GM19035 (cell line): Measurements from ENCODE around the gene MVP.
"Not testable (repeated sequence)": the region's sequence is repeated elsewhere in the genome, so short reads cannot be mapped to it uniquely, and the experiment has no call there.

Experiments used
- ATAC-seq: cut with Tn5 transposase; IDR thresholded peaks from one replicate; pipeline ENCODE4 v1.9.1; 2021; ENCODE audit not compliant: unreplicated experiment

MVP gene

DNA sequence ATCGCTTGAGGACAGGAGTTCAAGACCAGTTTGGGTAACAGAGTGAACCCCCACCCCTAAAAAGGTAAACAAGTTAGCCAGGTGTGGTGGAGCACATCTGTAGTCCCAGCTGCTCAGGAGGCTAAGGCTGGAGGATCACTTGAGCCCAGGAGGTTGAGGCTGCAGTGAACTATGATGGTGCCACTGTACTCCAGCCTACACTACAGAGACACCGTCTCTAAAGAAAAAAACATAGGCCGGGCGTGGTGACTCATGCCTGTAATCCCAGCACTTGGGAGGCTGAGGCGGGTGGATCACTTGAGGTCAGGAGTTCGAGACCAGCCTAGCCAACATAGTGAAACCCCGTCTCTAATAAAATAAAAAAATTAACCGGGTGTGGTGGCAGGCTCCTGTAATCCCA is 48.8 kb downstream of the MVP start:
- ATAC-seq, result not testable (repeated sequence)

DNA sequence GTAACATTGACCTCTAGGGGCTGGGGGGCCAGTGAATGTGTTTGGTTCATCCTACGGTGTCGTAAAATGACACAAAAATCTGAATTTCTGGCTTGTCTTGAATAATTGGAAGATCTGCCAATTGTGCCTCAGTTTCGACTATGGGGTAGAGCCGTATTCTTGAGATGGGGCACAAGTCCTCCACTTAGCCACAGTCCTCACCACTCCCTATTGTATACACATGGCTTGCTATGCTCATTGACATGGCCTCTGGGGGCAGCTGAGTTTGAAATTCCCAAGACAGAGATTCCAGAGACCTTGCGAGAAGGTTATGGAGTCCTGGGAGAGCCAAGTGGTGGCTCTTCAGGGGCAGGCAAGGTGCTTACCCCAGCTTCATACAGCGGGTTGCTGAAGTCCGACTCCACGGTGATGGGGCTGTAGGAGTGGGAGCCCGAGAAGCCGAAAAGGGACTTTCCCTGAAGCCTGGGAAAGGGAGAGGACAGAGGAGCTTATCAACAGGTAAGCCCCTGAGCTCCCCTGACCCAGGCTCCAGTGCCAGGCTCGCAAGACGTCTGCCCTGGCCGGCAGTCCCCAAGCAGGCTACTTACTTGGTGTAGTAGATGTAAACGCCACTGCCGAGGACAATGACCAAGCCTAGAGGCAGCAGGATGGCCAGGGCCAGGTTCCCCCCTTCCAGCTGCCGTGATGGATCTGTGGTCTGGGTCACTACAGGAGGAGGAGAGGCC is 51.7 kb downstream of the MVP start:
- no peak for ATAC-seq

DNA sequence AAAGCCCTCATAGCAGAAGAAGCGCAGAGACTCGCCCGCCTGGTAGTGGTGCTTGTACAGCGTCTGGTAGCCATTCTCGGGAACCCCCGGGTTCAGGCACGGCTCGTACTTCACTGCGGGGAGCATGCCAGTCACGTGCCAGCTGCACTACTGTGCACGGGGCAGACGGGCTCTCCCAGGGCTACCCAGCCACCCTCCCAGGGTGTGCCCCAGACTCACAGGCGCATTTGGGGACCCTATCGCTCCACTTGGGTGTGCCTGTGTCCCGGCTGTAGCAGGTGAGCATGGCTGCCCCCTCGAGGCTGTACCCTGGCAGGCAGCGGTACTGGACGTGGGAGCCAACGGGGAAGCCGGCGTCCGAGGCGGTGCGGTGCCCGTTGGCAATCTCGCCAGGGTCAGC is 53.1 kb downstream of the MVP start:
- ATAC-seq, result no peak

DNA sequence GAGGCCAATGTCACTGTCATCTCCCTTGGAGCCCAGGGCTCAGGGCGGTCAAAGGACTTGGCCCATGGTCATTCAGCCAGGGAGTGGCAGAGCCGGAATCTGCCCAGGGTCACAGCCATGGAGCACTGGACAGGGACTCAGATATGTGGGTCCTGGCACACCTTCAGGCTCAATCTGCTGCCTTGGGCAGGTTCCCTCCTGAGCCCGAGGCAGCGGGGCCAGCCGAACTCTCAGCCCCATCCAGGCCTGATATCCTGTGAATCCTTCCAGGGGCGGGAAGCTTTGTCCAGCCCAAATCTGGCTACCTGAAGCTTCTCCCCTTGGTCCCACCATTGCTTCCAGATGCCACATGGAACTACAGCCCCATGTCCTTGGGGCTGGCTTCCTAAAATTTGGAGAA is 54.9 kb downstream of the MVP start:
- no peak for ATAC-seq

DNA sequence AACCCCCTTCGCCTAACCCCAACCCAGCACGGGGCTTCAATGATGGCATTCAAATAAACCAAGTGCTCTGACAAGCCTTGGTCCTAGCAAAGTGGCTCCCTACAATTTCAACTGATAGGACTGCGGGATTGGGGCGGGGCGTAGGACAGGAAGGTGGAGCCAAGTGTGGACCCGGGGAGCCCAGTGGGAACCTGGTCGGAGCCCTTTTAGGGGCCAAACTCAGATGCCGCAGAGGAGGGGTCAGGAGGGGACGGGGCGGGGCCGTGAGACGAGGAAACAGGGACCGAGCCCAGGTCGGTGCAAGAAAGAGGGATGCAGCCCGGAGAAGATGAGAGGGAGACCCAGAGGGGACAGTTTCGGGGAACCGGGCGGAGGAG is 55.9 kb downstream of the MVP start:
- no peak for ATAC-seq

DNA sequence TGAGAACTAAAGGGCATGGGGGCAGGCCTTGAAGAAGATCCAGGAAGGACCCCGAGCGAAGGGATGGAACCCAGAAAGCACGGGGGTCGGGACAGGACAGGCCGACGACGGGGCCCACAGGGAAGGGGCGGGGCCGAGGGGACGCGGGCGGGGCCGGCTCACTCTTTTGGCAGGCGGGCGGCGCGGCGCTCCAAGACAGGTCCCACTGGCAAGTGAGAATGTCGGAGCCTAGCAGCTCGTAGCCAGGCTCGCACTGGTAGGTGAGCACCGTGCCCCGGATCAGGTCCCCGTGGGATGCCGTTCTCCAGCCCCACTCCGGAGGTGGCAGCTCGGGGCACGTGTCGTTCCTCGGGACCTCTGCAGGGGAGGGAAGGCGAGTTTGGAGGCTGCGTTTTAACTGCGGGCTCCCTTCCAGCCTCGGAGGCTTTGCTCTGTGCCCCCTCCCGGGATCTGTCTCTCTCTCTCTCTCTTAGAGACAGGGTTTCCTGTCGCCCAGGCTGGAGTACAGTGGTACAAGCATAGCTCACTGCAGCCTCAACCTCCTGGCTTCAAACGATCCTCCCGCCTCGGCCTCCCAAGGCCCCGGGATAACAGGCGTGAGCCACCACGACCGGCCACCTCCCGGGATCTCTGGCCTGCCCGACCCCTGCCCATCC is 56.5 kb downstream of the MVP start:
- no peak for ATAC-seq

DNA sequence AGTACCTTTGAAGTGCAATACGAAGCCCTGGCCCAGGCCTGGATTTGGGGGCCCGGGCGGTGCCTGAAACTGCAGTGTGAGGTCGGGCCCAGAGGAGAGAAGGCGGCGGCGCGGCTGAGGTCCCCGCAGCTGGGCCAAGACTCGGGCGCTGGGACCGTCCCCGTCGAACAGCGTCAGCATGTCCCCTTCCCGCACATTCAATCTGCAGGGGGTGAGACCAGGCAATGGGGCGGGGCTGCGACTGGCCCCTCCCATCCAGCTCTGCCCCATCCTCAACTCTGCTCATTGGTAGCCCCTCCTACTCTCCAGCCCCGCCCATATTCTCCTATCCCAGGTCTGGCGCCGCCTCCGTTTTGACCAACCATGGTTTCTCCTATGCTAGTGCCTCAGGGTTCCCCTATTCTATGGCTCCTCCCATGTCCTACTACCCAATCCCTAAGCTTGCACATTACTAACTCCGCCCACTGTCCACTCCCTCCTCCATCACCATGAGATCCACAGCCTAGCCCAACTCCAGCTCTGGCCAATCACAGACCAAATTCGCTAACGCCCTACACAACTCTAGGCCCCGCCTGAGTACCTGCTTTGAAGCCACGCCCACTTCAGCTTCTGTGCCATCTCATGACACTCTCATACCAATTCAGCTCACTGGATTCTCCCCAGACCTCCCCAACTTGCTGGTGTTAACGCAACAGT is 57.2 kb downstream of the MVP start:
- ATAC-seq, result no peak

DNA sequence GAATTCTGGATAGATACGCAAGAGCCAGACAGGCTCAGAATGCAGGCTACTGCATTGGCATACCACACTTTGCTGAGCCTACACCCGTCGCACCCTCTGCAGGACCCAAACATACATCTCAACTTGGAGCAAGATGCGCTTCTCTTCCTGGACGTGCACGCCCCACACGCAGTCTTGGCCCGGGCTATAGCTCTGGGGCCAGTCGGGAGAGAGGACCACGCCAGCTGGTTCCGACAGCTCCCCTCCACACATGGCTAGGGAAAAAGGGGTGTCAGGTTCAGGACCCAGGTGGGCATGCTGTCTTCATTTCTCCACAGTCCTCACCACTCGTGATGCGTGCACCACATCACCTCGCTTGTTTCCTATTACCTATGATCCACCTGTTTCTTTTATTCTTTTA is 57.9 kb downstream of the MVP start:
- ATAC-seq, result no peak

DNA sequence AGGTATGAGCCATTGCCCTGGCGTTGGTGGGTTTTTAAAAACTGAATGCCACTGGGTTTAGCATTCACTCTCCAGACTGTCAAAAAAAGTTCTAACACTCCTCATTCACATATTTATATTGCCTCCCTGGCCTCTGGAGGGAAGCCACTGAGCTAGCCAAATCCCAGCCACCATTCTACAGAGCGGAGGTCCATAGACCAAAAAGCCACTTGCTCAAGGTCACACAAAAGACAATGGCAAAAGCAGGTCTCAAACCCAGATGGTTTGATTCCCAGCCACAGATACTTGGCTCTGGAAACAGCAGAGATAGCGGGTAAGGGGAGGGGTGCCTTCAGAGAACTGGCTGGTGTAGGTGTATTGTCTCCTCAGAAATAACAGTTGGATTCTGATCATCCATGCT is 60.8 kb downstream of the MVP start:
- ATAC-seq, result no peak

DNA sequence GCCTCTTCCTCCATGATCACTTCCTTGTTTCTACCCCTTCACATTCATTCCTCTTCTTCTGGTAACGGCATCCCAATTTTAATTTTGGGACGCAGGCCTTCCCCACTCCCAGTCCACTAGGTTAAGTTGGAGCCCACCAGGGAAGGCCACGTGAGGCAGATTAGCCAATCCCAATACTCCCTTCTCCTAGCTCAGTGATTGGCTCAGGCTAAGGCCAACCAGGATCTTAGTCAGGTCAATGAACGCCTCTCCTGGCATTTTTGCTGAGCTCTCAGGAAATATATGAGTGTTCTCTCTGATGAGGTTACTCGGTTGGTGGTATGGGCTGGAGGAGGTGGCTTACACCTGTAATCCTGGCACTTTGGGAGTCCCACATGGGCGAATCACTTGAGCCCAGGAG is 63.7 kb downstream of the MVP start:
- ATAC-seq, result no peak

DNA sequence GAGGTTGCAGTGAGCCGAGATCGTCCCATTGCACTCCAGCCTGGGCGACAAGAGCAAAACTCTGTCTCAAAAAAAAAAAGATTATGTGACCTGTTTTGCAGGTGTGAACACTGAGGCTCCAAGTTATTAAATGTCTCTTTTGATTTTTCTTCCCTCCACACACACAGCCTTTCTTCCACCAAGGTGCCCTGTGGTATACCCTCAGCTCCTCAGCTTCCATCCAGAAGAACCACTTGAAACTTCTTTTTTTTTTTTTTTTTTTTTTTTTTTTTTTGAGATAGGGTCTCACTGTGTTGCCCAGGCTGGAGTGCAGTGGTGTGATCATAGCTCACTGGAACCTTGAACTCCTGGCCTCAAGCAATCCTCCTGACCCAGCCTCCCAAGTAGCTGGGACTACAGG is 69.1 kb downstream of the MVP start:
- not testable (repeated sequence) for ATAC-seq

DNA sequence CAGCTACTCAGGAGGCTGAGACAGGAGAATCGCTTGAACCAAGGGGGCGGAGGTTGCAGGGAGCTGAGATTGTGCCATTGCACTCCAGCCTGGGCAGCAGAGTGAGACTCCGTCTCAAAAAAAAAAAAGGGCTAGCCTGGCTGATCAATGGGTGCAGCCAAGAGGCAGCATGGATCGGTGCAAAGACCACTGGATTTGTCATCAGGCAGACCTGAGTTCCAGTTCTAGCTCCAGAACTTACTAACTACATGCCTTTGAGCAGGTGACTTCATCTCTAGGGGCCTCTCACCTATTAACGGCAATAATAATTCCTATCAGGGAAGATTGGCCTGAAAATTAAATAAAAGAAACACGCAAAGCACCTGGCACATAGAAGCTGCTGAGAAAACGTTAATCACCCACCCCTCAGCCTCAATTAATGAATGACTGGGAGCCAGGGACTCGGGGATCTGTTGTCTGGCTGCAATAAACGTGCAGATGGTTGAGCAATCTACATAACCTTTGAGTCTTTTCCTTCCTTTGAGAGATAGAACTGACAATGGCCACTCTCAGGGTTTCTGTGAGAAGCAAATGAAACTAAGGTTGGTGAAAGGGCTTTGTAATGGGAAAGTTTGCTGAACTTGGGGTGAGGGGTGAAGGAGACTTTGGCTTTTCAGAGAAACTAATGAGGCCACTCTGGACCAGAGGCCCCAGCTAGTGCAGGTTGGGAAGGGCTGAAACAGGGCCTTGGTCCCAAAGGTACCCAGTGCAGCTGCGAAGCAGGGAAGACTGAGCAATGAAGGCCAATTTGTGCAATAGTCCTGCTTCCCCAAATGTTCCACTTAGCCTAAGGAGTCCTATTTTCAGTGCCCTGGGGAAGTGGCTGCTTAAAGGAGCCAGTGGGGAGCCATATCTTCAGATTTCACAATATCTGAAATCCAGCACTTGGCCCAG is 71.5 kb downstream of the MVP start:
- ATAC-seq, result no peak

DNA sequence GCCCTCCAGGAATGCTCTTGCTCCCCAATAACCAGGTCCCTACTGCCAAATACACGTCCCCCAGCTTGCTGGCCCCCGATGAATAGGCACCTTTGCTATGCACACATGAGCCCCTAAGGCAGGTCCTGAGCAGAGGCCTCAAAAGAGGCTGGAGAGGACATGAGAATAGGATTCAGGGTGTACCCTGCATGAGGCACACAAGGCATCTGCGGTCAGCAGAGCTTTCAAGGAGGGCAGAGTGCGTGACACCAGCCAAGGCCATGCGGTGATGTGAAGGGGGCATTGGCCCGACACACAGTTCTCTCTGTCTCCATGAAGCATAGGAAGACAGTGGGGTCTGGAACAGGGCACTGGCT is 72.2 kb downstream of the MVP start:
- no peak for ATAC-seq

DNA sequence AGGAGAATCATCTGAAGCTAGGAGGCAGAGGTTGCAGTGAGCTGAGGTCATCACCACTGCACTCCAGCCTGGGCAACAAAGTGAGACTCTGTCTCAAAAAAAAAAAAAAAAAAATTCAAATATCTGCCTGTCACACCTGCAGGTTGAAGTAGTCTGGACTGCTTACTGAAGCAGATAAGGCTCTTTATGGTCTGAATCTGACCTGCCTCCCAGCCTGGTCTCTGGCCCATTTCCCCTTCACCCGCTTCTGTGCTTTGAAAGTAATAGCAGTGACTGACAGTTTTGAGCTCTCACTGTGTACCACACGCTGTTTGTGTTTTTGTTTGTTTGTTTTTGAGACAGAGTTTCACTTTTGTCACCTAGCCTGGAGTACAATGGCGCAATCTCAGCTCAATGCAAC is 73.3 kb downstream of the MVP start:
- ATAC-seq, result no peak

DNA sequence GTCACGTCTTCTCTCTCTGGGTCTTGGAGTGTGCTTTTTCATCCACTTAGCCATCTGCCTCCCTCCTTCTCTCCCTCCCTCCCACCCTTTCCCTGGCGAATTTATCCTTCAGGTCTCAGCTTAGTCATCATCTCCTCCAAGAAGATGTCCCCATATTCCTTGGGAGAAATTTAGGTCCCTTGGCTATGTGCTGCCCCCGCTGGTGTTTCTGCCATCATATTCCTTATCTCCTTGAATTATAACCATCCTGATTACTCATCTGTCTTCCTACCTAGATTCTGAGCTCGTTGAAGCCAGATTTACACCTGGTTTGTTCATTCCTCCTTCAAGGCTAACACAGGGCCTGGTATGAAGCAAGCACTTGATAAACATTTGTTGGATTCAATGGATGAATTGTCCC is 74.1 kb downstream of the MVP start:
- ATAC-seq, result no peak

DNA sequence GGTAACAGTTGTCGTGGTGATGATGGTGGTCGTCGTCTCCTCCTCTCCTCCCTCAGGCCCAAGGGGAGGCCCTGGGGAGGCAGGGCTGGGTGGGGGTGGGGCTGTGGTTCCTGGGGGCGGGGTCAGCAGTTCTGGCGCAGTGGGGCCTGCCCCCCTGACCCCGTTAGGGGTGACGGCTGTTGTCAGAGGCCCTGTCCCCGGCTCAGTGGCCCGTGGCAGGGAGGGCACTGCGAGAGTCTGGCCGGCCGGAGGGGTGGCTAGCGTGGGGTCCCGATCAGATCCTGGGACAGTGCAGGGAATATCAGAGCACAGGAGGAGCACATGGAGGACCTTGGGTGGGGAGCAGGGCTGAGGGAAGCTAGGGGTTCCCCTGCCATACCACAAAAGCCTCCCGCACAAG is 76.6 kb downstream of the MVP start:
- ATAC-seq, result no peak

DNA sequence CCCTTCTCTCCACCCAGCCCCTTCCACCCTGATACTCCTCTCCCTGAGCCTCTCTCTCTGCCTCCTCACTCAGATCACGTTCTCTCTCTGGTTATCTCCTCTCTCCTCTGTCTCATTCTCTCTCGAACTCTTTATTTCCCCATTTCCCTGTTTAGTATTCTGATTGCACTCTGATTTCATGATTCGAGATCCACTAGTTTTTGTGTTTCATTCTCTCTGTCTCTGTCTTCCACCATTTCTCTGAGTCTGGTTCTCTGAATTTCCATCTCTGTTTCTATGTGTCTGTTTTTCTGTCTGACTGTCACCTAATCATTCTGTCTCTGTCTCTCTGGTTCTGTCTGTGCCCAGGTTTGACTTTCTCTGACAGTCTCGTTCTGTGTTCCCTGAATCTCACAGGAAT is 77.1 kb downstream of the MVP start:
- ATAC-seq, result no peak
